ENCODE results near the gene FBXO38.

FBXO38 gene

DNA sequence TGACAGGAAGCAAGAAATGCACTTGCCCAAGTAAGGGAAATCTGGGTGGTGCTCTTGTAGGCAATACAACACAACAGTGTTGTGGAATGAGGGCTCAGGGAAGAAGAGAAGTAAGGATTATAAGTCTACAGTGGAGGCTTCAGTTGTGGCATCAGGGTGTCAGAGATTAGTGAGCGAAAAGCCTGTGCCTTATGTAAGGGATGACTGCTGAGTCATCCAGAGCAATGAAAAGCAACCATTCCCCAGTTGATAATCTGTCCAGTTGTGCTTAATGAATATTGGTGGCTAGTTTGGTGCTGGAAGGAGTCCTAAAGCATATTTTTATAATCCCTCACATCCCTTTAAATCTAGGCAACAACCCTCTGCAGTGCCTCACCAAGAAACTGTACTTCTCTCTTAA is 42.0 kb downstream of the FBXO38 start:
- no peak overlapping the region for H3K27ac ChIP-seq
- TF ChIP-seq ZFX (IDR thresholded peaks at IDR 0.05; ENCODE audit: borderline replicate concordance), result no peak
- TF ChIP-seq, protein P1, sequence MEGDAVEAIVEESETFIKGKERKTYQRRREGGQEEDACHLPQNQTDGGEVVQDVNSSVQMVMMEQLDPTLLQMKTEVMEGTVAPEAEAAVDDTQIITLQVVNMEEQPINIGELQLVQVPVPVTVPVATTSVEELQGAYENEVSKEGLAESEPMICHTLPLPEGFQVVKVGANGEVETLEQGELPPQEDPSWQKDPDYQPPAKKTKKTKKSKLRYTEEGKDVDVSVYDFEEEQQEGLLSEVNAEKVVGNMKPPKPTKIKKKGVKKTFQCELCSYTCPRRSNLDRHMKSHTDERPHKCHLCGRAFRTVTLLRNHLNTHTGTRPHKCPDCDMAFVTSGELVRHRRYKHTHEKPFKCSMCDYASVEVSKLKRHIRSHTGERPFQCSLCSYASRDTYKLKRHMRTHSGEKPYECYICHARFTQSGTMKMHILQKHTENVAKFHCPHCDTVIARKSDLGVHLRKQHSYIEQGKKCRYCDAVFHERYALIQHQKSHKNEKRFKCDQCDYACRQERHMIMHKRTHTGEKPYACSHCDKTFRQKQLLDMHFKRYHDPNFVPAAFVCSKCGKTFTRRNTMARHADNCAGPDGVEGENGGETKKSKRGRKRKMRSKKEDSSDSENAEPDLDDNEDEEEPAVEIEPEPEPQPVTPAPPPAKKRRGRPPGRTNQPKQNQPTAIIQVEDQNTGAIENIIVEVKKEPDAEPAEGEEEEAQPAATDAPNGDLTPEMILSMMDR (IDR thresholded peaks at IDR 0.05), result no peak

DNA sequence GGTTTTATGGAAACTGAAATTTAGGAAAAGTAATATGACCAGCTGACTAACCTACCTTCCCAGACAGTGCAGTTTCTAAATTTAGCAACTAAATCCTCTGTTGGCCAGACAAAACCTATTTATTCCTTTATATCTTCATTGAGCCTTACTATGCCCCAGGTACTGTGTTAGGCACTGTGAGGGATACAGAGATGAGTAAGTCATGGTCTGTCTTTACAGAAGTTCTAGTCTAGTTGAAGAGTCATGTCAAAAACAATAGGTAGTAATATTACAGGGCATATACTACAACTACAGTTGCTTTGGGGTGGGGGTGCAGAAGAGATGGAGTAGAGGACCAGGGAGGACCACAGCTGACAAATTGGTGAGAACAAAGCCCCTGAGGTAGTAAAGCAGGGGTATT is 42.8 kb downstream of the FBXO38 start:
- H3K27ac ChIP-seq, result no peak overlapping the region
- no peak for TF ChIP-seq ZFX (IDR thresholded peaks at IDR 0.05; ENCODE audit: borderline replicate concordance)
- TF ChIP-seq, protein P1 (IDR thresholded peaks at IDR 0.05), result no peak

DNA sequence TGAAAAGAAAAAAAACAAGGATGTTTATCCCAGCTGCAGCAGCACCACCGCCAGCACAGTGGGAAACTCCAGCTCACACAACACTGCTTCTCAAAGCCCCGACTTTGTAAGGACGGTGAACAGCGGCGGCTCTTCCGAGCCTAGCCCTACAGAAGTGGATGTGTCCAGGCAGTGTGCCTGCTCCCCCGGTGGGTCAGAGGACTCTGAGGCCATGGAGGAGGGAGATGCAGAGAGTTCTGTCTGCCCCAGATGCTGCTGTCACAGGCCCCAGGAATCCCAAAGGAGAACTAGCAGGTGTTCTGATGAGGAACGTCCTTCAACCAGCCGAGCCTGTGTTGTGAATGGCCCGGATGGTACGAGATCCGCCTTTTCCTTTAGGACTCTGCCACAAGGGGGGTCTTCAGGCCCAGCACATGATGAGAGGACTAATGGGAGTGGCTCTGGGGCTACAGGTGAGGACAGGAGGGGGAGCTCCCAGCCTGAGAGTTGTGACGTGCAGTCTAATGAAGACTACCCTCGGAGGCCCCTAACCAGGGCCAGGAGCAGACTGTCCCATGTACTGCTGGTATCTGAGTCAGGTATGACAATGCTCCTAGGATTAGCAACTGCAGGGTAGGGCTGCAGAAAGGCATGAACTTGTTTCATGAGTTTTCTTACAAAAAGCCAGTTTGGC is 43.7 kb downstream of the FBXO38 start:
- TF ChIP-seq, protein P1 (IDR thresholded peaks at IDR 0.05), result no peak
- TF ChIP-seq ZFX (IDR thresholded peaks at IDR 0.05; ENCODE audit: borderline replicate concordance), result no peak
- H3K27ac ChIP-seq, result no peak overlapping the region

- TF ChIP-seq, protein P1 (IDR thresholded peaks at IDR 0.05), result no peak
- no peak for TF ChIP-seq ZFX (IDR thresholded peaks at IDR 0.05; ENCODE audit: borderline replicate concordance)
- no peak overlapping the region for H3K27ac ChIP-seq
These were observed 45.1 kb downstream of the FBXO38 start for GRCh38 chr5:148428848-148429247.

DNA sequence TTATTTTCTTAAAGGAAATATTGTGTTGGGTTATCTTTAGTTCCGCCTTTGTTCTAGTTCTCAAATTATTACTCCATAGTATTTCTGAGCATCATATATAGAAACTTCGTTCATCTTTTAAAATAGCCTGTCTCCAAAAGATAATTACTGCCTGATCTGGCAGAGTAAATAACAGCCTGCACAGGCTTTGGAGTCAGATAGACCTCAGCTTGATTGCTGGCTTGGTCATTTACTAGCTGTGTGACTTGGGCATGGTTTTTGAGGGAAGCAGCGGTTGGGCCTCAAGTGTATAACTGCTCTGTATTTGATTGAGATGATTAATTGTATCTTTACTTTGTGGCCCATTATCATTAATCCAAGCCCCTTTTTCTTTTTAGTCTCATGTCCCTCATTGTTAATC is 50.1 kb downstream of the FBXO38 start:
- no peak overlapping the region for H3K27ac ChIP-seq
- TF ChIP-seq, protein P1 (IDR thresholded peaks at IDR 0.05), result no peak
- no peak for TF ChIP-seq ZFX (IDR thresholded peaks at IDR 0.05; ENCODE audit: borderline replicate concordance)

- H3K27ac ChIP-seq, result no peak overlapping the region
- TF ChIP-seq, protein P1 (IDR thresholded peaks at IDR 0.05), result no peak
- no peak for TF ChIP-seq ZFX (IDR thresholded peaks at IDR 0.05; ENCODE audit: borderline replicate concordance)
These were observed 52.3 kb downstream of the FBXO38 start for GRCh38 chr5:148436029-148436428.

DNA sequence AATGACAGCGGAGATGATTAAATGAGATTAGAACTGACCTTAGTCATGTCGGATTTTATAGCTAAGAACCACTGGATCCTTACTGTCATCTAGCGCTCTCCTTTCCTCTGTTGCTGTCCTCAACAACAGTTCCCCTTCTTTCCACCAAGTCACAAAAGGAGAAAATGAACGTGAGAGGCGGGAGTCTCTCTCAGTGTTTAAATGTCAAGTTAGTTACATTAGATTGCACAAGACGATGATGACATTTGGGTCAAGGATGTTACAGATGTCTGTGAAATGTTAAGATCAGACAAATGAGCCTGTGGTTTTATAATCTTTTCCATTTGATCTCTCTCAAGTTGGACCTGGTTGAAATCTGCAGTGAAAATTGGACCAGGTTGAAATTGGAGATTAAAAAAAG is 53.5 kb downstream of the FBXO38 start:
- no peak overlapping the region for H3K27ac ChIP-seq
- TF ChIP-seq, protein P1 (IDR thresholded peaks at IDR 0.05), result no peak
- TF ChIP-seq ZFX (IDR thresholded peaks at IDR 0.05; ENCODE audit: borderline replicate concordance), result no peak

Measured in 22Rv1 (cell line).